ENCODE results near the gene LMX1B.
A peak's percentile ranks its signal among the peaks of the same experiment; 100 is the strongest.
"Not testable (repeated sequence)": the region's sequence is repeated elsewhere in the genome, so short reads cannot be mapped to it uniquely, and the experiment has no call there.

Gene LMX1B

GRCh38 chr9:126705767-126706697 is 92.3 kb downstream of the LMX1B start:
- H3K9me2 ChIP-seq (replicated peaks; ENCODE audit: control insufficient read depth, low read length) = no peaks in the 10 kb centered on the region
- peak overlapping the region; percentile 44 for H3K4me2 ChIP-seq (ENCODE audit: low read length)

GRCh38 chr9:126706698-126707053 is 92.9 kb downstream of the LMX1B start:
- Histone ChIP-seq H3K27ac (ENCODE audit: low read depth, low read length) (no peak overlapping the region), H3K36me3 (ENCODE audit: control insufficient read depth, low read length) (no peaks in the 10 kb centered on the region), H3K4me1 (ENCODE audit: control insufficient read depth, low read length) (peaks cover 9% of the 10 kb centered on the region), H3K79me2 (ENCODE audit: control insufficient read depth, low read length) (no peaks in the 10 kb centered on the region), H3F3A (ENCODE audit: control insufficient read depth, insufficient read depth) (no peaks in the 10 kb centered on the region), H3K9me2 (replicated peaks; ENCODE audit: control insufficient read depth, low read length) (no peaks in the 10 kb centered on the region), H3K4me3 (ENCODE audit: low read length) (no peak overlapping the region), H3K27me3 (ENCODE audit: control insufficient read depth, low read length) (peaks cover 21% of the 10 kb centered on the region), H3K9me3 (ENCODE audit: control insufficient read depth, insufficient read depth, low read length) (no peaks in the 10 kb centered on the region), H4K20me1 (ENCODE audit: control insufficient read depth, insufficient read depth, low read depth, low read length) (no peaks in the 10 kb centered on the region), H3K4me2 (ENCODE audit: low read length) (no peak overlapping the region)
- TF ChIP-seq, protein P1, sequence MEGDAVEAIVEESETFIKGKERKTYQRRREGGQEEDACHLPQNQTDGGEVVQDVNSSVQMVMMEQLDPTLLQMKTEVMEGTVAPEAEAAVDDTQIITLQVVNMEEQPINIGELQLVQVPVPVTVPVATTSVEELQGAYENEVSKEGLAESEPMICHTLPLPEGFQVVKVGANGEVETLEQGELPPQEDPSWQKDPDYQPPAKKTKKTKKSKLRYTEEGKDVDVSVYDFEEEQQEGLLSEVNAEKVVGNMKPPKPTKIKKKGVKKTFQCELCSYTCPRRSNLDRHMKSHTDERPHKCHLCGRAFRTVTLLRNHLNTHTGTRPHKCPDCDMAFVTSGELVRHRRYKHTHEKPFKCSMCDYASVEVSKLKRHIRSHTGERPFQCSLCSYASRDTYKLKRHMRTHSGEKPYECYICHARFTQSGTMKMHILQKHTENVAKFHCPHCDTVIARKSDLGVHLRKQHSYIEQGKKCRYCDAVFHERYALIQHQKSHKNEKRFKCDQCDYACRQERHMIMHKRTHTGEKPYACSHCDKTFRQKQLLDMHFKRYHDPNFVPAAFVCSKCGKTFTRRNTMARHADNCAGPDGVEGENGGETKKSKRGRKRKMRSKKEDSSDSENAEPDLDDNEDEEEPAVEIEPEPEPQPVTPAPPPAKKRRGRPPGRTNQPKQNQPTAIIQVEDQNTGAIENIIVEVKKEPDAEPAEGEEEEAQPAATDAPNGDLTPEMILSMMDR (IDR thresholded peaks at IDR 0.05; ENCODE audit: low read depth, low read length, poor library complexity, severe bottlenecking) = no peak
- TF ChIP-seq EZH2phosphoT487 (IDR thresholded peaks at IDR 0.05; ENCODE audit: borderline replicate concordance, low read length) = no peak

More at GRCh38 chr9:126705767-126706697, 92.3 kb downstream of the LMX1B start:
- Histone ChIP-seq H4K20me1 (ENCODE audit: control insufficient read depth, insufficient read depth, low read depth, low read length) (no peaks in the 10 kb centered on the region), H3K36me3 (ENCODE audit: control insufficient read depth, low read length) (no peaks in the 10 kb centered on the region), H3K27me3 (ENCODE audit: control insufficient read depth, low read length) (peaks cover 20% of the 10 kb centered on the region), H3K4me3 (ENCODE audit: low read length) (no peak overlapping the region), H3K4me1 (ENCODE audit: control insufficient read depth, low read length) (peaks cover 9% of the 10 kb centered on the region), H3K79me2 (ENCODE audit: control insufficient read depth, low read length) (no peaks in the 10 kb centered on the region), H3K9me3 (ENCODE audit: control insufficient read depth, insufficient read depth, low read length) (no peaks in the 10 kb centered on the region), H3F3A (ENCODE audit: control insufficient read depth, insufficient read depth) (no peaks in the 10 kb centered on the region), H3K27ac (ENCODE audit: low read depth, low read length) (no peak overlapping the region)
- no peak for TF ChIP-seq EZH2phosphoT487 (IDR thresholded peaks at IDR 0.05; ENCODE audit: borderline replicate concordance, low read length)
- TF ChIP-seq, protein P1 (IDR thresholded peaks at IDR 0.05; ENCODE audit: low read depth, low read length, poor library complexity, severe bottlenecking) = peak; percentile 93

- Histone ChIP-seq H3K79me2 (ENCODE audit: control insufficient read depth, low read length) (no peaks in the 10 kb centered on the region), H3K27me3 (ENCODE audit: control insufficient read depth, low read length) (peaks cover 21% of the 10 kb centered on the region), H3K4me1 (ENCODE audit: control insufficient read depth, low read length) (peaks cover 9% of the 10 kb centered on the region), H3F3A (ENCODE audit: control insufficient read depth, insufficient read depth) (no peaks in the 10 kb centered on the region), H3K9me2 (replicated peaks; ENCODE audit: control insufficient read depth, low read length) (no peaks in the 10 kb centered on the region), H3K36me3 (ENCODE audit: control insufficient read depth, low read length) (no peaks in the 10 kb centered on the region), H3K9me3 (ENCODE audit: control insufficient read depth, insufficient read depth, low read length) (no peaks in the 10 kb centered on the region), H4K20me1 (ENCODE audit: control insufficient read depth, insufficient read depth, low read depth, low read length) (no peaks in the 10 kb centered on the region), H3K4me2 (ENCODE audit: low read length) (no peak overlapping the region), H3K4me3 (ENCODE audit: low read length) (no peak overlapping the region), H3K27ac (ENCODE audit: low read depth, low read length) (no peak overlapping the region)
- TF ChIP-seq, protein P1 (IDR thresholded peaks at IDR 0.05; ENCODE audit: low read depth, low read length, poor library complexity, severe bottlenecking) = no peak
- TF ChIP-seq EZH2phosphoT487 (IDR thresholded peaks at IDR 0.05; ENCODE audit: borderline replicate concordance, low read length) = no peak
These were observed 93.4 kb downstream of the LMX1B start for GRCh38 chr9:126707083-126707482.

DNA sequence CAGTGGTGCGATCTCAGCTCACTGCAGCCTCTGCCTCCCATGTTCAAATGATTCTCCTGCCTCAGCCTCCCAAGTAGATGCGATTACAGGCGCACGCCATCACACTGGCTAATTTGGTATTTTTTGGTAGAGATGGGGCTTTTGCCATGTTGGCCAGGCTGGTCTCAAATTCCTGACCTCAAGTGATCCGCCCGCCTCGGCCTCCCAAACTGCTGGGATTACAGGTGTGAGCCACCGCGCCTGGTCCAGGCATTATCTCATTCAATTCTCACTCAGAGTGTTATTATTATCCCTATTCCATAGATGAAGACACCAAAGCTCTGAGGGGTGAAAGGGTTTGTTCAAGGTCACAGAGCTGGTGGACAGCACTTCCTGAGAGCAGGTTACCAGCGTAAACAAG is 94.0 kb downstream of the LMX1B start:
- H3K4me3 ChIP-seq (ENCODE audit: low read length); H3K4me2 ChIP-seq (ENCODE audit: low read length); H3K9me3 ChIP-seq (ENCODE audit: control insufficient read depth, insufficient read depth, low read length); H3K27ac ChIP-seq (ENCODE audit: low read depth, low read length); H3F3A ChIP-seq (ENCODE audit: control insufficient read depth, insufficient read depth); H4K20me1 ChIP-seq (ENCODE audit: control insufficient read depth, insufficient read depth, low read depth, low read length); H3K79me2 ChIP-seq (ENCODE audit: control insufficient read depth, low read length); H3K4me1 ChIP-seq (ENCODE audit: control insufficient read depth, low read length); H3K36me3 ChIP-seq (ENCODE audit: control insufficient read depth, low read length); H3K9me2 ChIP-seq (replicated peaks; ENCODE audit: control insufficient read depth, low read length): not testable (repeated sequence)
- peaks cover 21% of the 10 kb centered on the region for H3K27me3 ChIP-seq (ENCODE audit: control insufficient read depth, low read length)
